ENCODE results near the gene CFAP43. TPM values are rescaled to one million over a fixed set of nuclear protein-coding genes. Genes with fewer than 3 reads are reported as not detected.
"Not testable (repeated sequence)": the region's sequence is repeated elsewhere in the genome, so short reads cannot be mapped to it uniquely, and the experiment has no call there.

CFAP43 gene
- polyA plus RNA-seq, 1 donor: 0.39 TPM

GRCh38 chr10:104218751-104219150 is 13.4 kb downstream of the CFAP43 start:
- DNase-seq: no peak

- no peak for DNase-seq
Measured at GRCh38 chr10:104216631-104217030, 15.5 kb downstream of the CFAP43 start.

GRCh38 chr10:104209575-104210198 is 22.5 kb downstream of the CFAP43 start:
- DNase-seq: peak; percentile 11

- no peak for DNase-seq
Measured at GRCh38 chr10:104208730-104209129, 23.4 kb downstream of the CFAP43 start.

- DNase-seq: no peak
Measured at GRCh38 chr10:104202231-104202630, 29.9 kb downstream of the CFAP43 start.

- no peak for DNase-seq
Measured at GRCh38 chr10:104201636-104202035, 30.5 kb downstream of the CFAP43 start.

GRCh38 chr10:104199567-104199966 is 32.6 kb downstream of the CFAP43 start:
- no peak for DNase-seq

GRCh38 chr10:104197364-104197763 is 34.8 kb downstream of the CFAP43 start:
- no peak for DNase-seq

GRCh38 chr10:104195706-104196105 is 36.5 kb downstream of the CFAP43 start:
- no peak for DNase-seq

- DNase-seq: no peak
Measured at GRCh38 chr10:104193787-104194186, 38.4 kb downstream of the CFAP43 start.

- no peak for DNase-seq
Measured at GRCh38 chr10:104190695-104191094, 41.5 kb downstream of the CFAP43 start.

GRCh38 chr10:104183682-104184081 is 48.5 kb downstream of the CFAP43 start:
- no peak for DNase-seq

GRCh38 chr10:104174136-104174535 is 58.0 kb downstream of the CFAP43 start:
- not testable (repeated sequence) for DNase-seq

- DNase-seq: no peak
Measured at GRCh38 chr10:104170610-104171254, 61.4 kb downstream of the CFAP43 start.

- DNase-seq: no peak
Measured at GRCh38 chr10:104155591-104155990, 76.6 kb downstream of the CFAP43 start.

GRCh38 chr10:104151737-104152136 is 80.4 kb downstream of the CFAP43 start:
- DNase-seq: no peak

GRCh38 chr10:104150139-104150538 is 82.0 kb downstream of the CFAP43 start:
- DNase-seq: no peak

GRCh38 chr10:104146882-104147281 is 85.3 kb downstream of the CFAP43 start:
- DNase-seq: no peak

GRCh38 chr10:104144931-104145330 is 87.2 kb downstream of the CFAP43 start:
- no peak for DNase-seq

- no peak for DNase-seq
Measured at GRCh38 chr10:104143829-104144228, 88.3 kb downstream of the CFAP43 start.

GRCh38 chr10:104142081-104142480 is 90.1 kb downstream of the CFAP43 start:
- DNase-seq: no peak

- DNase-seq: no peak
Measured at GRCh38 chr10:104139221-104139620, 92.9 kb downstream of the CFAP43 start.

- DNase-seq: no peak
Measured at GRCh38 chr10:104138131-104138530, 94.0 kb downstream of the CFAP43 start.

GRCh38 chr10:104130041-104130440 is 102.1 kb downstream of the CFAP43 start:
- no peak for DNase-seq

GRCh38 chr10:104128214-104128613 is 104.0 kb downstream of the CFAP43 start:
- no peak for DNase-seq
